H1 (cell line): ENCODE measurements around the gene GAS7. TPM values are rescaled to one million over a fixed set of nuclear protein-coding genes. Genes with fewer than 3 reads are reported as not detected.

ENCODE experiments used
- CTCF ChIA-PET: fragments of 300-600 bp; sonication (Branson Sonifier 250); formaldehyde crosslinking; loops from one replicate; lab custom pipeline; 2021; ENCODE audit not compliant: partially characterized antibody; lab: Charles Lee
- POLR2A ChIA-PET: fragments of 300-600 bp; sonication (Branson Sonifier 250); formaldehyde crosslinking; loops from one replicate; lab custom pipeline; 2021; ENCODE audit warnings: inconsistent platforms; ENCODE audit not compliant: partially characterized antibody; lab: Charles Lee
- DNase-seq, 2 experiments: peaks; one replicate each; pipeline versions ENCODE4 v3.0.0 to v3.0.0-alpha.2; 2010 to 2022; ENCODE audit warnings: low spot score in 2 of 2, low read depth in 1 of 2, mixed read lengths in 1 of 2
- FAIRE-seq: peaks from 2 replicates; lab custom pipeline; 2011; peaks lifted over from hg19 to GRCh38; lab: Jason Lieb, UNC
- H2AFZ ChIP-seq: 2 replicates; pipeline ENCODE4 v1.8.1; 2012; ENCODE audit warnings: low read length, inconsistent platforms
- H2AK5ac ChIP-seq: 2 replicates; pipeline ENCODE4 v1.6.1; 2013; ENCODE audit warnings: low read depth, low read length
- H2BK120ac ChIP-seq: replicated peaks from 2 replicates; pipeline ENCODE3; 2013; ENCODE audit warnings: low read depth, low read length, inconsistent platforms
- H2BK12ac ChIP-seq: 2 replicates; pipeline ENCODE4 v1.6.1; 2013; ENCODE audit warnings: low read depth, low read length
- H2BK15ac ChIP-seq: 2 replicates; pipeline ENCODE4 v1.6.1; 2013; ENCODE audit warnings: low read length
- H2BK20ac ChIP-seq: 2 replicates; pipeline ENCODE4 v1.6.1; 2013; ENCODE audit warnings: low read length
- H2BK5ac ChIP-seq: 2 replicates; pipeline ENCODE4 v1.6.1; 2013; ENCODE audit warnings: low read depth, low read length
- H3K14ac ChIP-seq: 2 replicates; pipeline ENCODE4 v1.6.1; 2013; ENCODE audit warnings: inconsistent platforms; ENCODE audit not compliant: insufficient read length
- H3K18ac ChIP-seq: 2 replicates; pipeline ENCODE4 v1.6.1; 2013; ENCODE audit warnings: low read length; ENCODE audit errors: extremely low read depth
- H3K23ac ChIP-seq: 2 replicates; pipeline ENCODE4 v1.6.1; 2013; ENCODE audit warnings: inconsistent platforms; ENCODE audit not compliant: insufficient read length
- H3K23me2 ChIP-seq: 2 replicates; pipeline ENCODE4 v1.6.1; 2013; ENCODE audit warnings: low read depth, low read length
- H3K27ac ChIP-seq: 2 replicates; pipeline ENCODE4 v1.6.1; 2011; ENCODE audit warnings: low read depth, low read length, inconsistent platforms
- H3K27me3 ChIP-seq, 4 experiments: replicated peaks in 1 of 4; 1 replicate in 1 of 4; 2 replicates in 3 of 4; pipeline versions ENCODE4 v1.6.1 to v1.8.1; 2011 to 2013; ENCODE audit warnings: low read length in 3 of 4, mild to moderate bottlenecking in 3 of 4, inconsistent platforms in 2 of 4, mixed read lengths in 2 of 4, moderate library complexity in 1 of 4; ENCODE audit not compliant: control insufficient read depth in 3 of 4, insufficient read depth in 3 of 4; ENCODE audit errors: extremely low read depth in 1 of 4
- H3K36me3 ChIP-seq, 4 experiments: 2 replicates each; pipeline versions ENCODE4 v1.6.1 to v1.8.1; 2011 to 2013; ENCODE audit warnings: mild to moderate bottlenecking in 4 of 4, low read length in 3 of 4, moderate library complexity in 2 of 4, control low read depth in 1 of 4, inconsistent platforms in 1 of 4; ENCODE audit not compliant: insufficient read depth in 4 of 4, control insufficient read depth in 2 of 4
- H3K4ac ChIP-seq: replicated peaks from 2 replicates; pipeline ENCODE3; 2013; ENCODE audit warnings: low read length, low read depth, mixed read lengths, inconsistent platforms; ENCODE audit not compliant: insufficient read length
- H3K4me1 ChIP-seq, 4 experiments: replicated peaks in 1 of 4; 1 replicate in 1 of 4; 2 replicates in 3 of 4; pipeline versions ENCODE4 v1.6.1 to v1.8.1; 2011 to 2013; ENCODE audit warnings: low read length in 3 of 4, inconsistent platforms in 2 of 4, mixed read lengths in 1 of 4; ENCODE audit not compliant: insufficient read depth in 4 of 4, control insufficient read depth in 3 of 4
- H3K4me2 ChIP-seq, 2 experiments: 2 replicates each; pipeline versions ENCODE4 v1.6.1 to v1.8.1; 2011 to 2013; ENCODE audit warnings: low read depth in 2 of 2, low read length in 2 of 2, control low read depth in 1 of 2, inconsistent platforms in 1 of 2, mild to moderate bottlenecking in 1 of 2; ENCODE audit not compliant: insufficient read depth in 1 of 2
- H3K4me3 ChIP-seq, 4 experiments: fragments of 200-600, 300-600 bp in 1 of 4; sonication (generic), shearing (Covaris generic), sonication (Bioruptor Twin) in 1 of 4; 2 replicates each; pipeline versions ENCODE4 v1.5.1 to v1.8.1; 2011 to 2016; ENCODE audit warnings: low read length in 4 of 4, low read depth in 3 of 4, control low read depth in 2 of 4, inconsistent platforms in 2 of 4, mild to moderate bottlenecking in 2 of 4, mixed read lengths in 1 of 4, moderate library complexity in 1 of 4; ENCODE audit not compliant: insufficient read depth in 2 of 4; ENCODE audit errors: extremely low read depth in 1 of 4
- H3K56ac ChIP-seq: replicated peaks from 2 replicates; pipeline ENCODE3; 2013; ENCODE audit warnings: low read depth, mild to moderate bottlenecking, mixed read lengths, low read length, inconsistent platforms; ENCODE audit not compliant: insufficient read length
- H3K79me1 ChIP-seq: 2 replicates; pipeline ENCODE4 v1.6.1; 2013; ENCODE audit warnings: low read depth, low read length, control low read depth
- H3K79me2 ChIP-seq, 2 experiments: 2 replicates each; pipeline versions ENCODE4 v1.6.1 to v1.8.1; 2012 to 2013; ENCODE audit warnings: low read length in 2 of 2, mild to moderate bottlenecking in 2 of 2, inconsistent platforms in 1 of 2; ENCODE audit not compliant: insufficient read depth in 2 of 2, control insufficient read depth in 1 of 2
- H3K9ac ChIP-seq, 4 experiments: replicated peaks in 1 of 4; 1 replicate in 1 of 4; 2 replicates in 3 of 4; pipeline versions ENCODE4 v1.6.1 to v1.8.1; 2011 to 2013; ENCODE audit warnings: low read depth in 3 of 4, low read length in 3 of 4, control low read depth in 2 of 4, mild to moderate bottlenecking in 2 of 4, moderate library complexity in 2 of 4, inconsistent platforms in 1 of 4; ENCODE audit errors: extremely low read depth in 1 of 4
- H3K9me3 ChIP-seq, 2 experiments: 2 replicates each; pipeline versions ENCODE4 v1.6.1 to v1.8.1; 2012 to 2013; ENCODE audit warnings: mild to moderate bottlenecking in 2 of 2, moderate library complexity in 2 of 2, control low read depth in 1 of 2, inconsistent platforms in 1 of 2, low read depth in 1 of 2, low read length in 1 of 2, mixed read lengths in 1 of 2; ENCODE audit not compliant: insufficient read depth in 2 of 2
- H4K20me1 ChIP-seq, 2 experiments: replicated peaks in 1 of 2; 2 replicates each; pipeline versions ENCODE3 to v1.8.1; 2011 to 2013; ENCODE audit warnings: inconsistent platforms in 2 of 2, low read length in 2 of 2, mild to moderate bottlenecking in 1 of 2; ENCODE audit not compliant: insufficient read depth in 2 of 2, control insufficient read depth in 1 of 2
- H4K5ac ChIP-seq: 2 replicates; pipeline ENCODE4 v1.6.1; 2013; ENCODE audit warnings: low read length, low read depth, mixed read lengths, inconsistent platforms; ENCODE audit not compliant: insufficient read length
- H4K8ac ChIP-seq: 2 replicates; pipeline ENCODE4 v1.8.0; 2013; ENCODE audit warnings: mild to moderate bottlenecking, moderate library complexity, low read length, inconsistent platforms; ENCODE audit not compliant: insufficient read depth; ENCODE audit errors: extremely low read depth
- H4K91ac ChIP-seq: replicated peaks from 2 replicates; pipeline ENCODE3; 2013; ENCODE audit warnings: low read length, mixed read lengths, inconsistent platforms; ENCODE audit not compliant: insufficient read length
- CBX5 ChIP-seq: fragments of 300-800, 300-1000 bp; sonication (generic); IDR thresholded peaks from 2 replicates; pipeline ENCODE4 v1.7.1; 2016; ENCODE audit warnings: antibody characterized with exemption, low read length, low read depth
- HDAC6 ChIP-seq: IDR thresholded peaks from one replicate; pipeline ENCODE4 v1.7.1; 2012; ENCODE audit warnings: low read depth, mild to moderate bottlenecking, inconsistent platforms, low read length, moderate library complexity
- WGBS, 2 experiments: shearing (Covaris generic) in 1 of 2; methylation state at CpG; one replicate each; pipeline versions ENCODE4 v1.1.6 to v1.1.7; 2013 to 2015; ENCODE audit warnings: low lambda C conversion rate in 2 of 2, mixed read lengths in 2 of 2, inconsistent platforms in 1 of 2, low coverage in 1 of 2, missing lambda C conversion rate in 1 of 2; ENCODE audit not compliant: insufficient replicate concordance in 2 of 2, insufficient coverage in 1 of 2, insufficient read length in 1 of 2; ENCODE audit errors: extremely low coverage in 1 of 2, missing lambda C conversion rate in 1 of 2; 5-methylcytosine and 5-hydroxymethylcytosine counted together
- polyA plus RNA-seq, 7 experiments: library from polyadenylated mRNA; depleted of rRNA in 3 of 7; stranded (reverse) in 5 of 7; unstranded in 2 of 7; fragments of >200 nt in 5 of 7; fragments of 200-250 nt in 2 of 7; gene quantifications; 1 replicate in 5 of 7; 2 replicates in 1 of 7; 4 replicates in 1 of 7; pipeline versions ENCODE4 v1.2.1 to v1.2.3, GENCODE V29; 2011 to 2013; ENCODE audit warnings: missing spikeins in 2 of 7, mixed read lengths in 2 of 7
- total RNA-seq: library from RNA; stranded (reverse); fragmentation: NEBNext Ultra II Directional; extraction: Animal tissue kit (Norgen Biotek cat#: 25700); gene quantifications from 2 replicates; pipeline ENCODE4 v1.2.1, GENCODE V29; 2021

Gene GAS7
- total and polyA plus RNA-seq, 2 of the 8 experiments (the other 6 are each of a cell fraction or from before 2014, with no cell fraction given) = 5.0 to 14.5 TPM

DNA sequence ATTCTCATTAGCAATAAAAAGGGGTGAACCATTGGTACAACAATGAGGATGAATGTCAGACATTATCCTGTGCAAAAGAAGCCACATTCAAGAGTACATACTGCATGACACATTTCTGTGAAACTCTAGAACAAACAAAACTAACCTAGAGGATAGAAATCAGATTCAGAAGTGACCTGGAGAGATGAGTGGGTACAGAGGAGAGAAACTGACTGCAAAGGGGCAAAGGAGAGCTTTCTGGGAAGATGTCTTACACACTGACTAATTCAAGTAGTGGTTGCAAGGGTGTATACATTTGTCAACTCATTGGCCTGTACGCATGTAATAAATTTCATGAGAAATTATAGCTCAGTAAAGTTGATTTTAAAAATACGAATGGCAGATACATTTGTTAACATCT lies 115.6 kb downstream of the GAS7 start:
- Histone ChIP-seq H2BK120ac (no peak overlapping the region), H3K27me3 (no peaks in the 10 kb centered on the region), H4K91ac (no peak overlapping the region), H4K20me1 (no peaks in the 10 kb centered on the region), H3K56ac (no peak overlapping the region), H2BK20ac (no peak overlapping the region), H3K4me2 (no peak overlapping the region), H4K8ac (no peak overlapping the region), H2AFZ (no peak overlapping the region), H3K14ac (no peak overlapping the region), H3K36me3 (no peaks in the 10 kb centered on the region), H2AK5ac (no peak overlapping the region), H3K18ac (no peak overlapping the region), H4K5ac (no peak overlapping the region), H3K4ac (no peak overlapping the region), H3K23ac (no peak overlapping the region), H3K4me1 (peaks cover 0 to 3% (median 0%) of the 10 kb centered on the region in 4 experiments; a peak in 2 of 7 replicates), H3K79me1 (no peaks in the 10 kb centered on the region), H3K79me2 (no peaks in the 10 kb centered on the region), H3K23me2 (no peaks in the 10 kb centered on the region), H3K9ac (no peak overlapping the region), H2BK5ac (no peak overlapping the region), H3K4me3 (no peak overlapping the region), H3K27ac (no peak overlapping the region), H3K9me3 (no peaks in the 10 kb centered on the region), H2BK15ac (no peak overlapping the region), H2BK12ac (no peak overlapping the region)
- TF ChIP-seq CBX5 = no peak
- no peak for TF ChIP-seq HDAC6
- ChIA-PET POLR2A (no interaction called here), CTCF (interaction anchor here (0.6 to 1.4 kb wide), 3 partner anchors 11 to 148 kb away, joined by 3 read pairs; no protein-coding TSS in a partner anchor)
- no peak for FAIRE-seq
- DNase-seq = no peak
- WGBS, 2 experiments = 96% methylated on average over 2 of the region's 2 CpGs; no CpG with 5 or more reads in 1 of the 2 experiments
